ENCODE data around the gene VWC2L.

Gene VWC2L

GRCh38 chr2:214529514-214529913 is 118.7 kb downstream of the VWC2L start:
- no peak overlapping the region for H3K27ac ChIP-seq
- TF ChIP-seq ZFX (IDR thresholded peaks at IDR 0.05; ENCODE audit: borderline replicate concordance) = no peak
- TF ChIP-seq CTCF (IDR thresholded peaks at IDR 0.05) = no peak

GRCh38 chr2:214533541-214533940 is 122.7 kb downstream of the VWC2L start:
- TF ChIP-seq ZFX (IDR thresholded peaks at IDR 0.05; ENCODE audit: borderline replicate concordance) (no peak), CTCF (IDR thresholded peaks at IDR 0.05) (no peak)
- no peak overlapping the region for H3K27ac ChIP-seq

GRCh38 chr2:214536625-214537024 is 125.8 kb downstream of the VWC2L start:
- TF ChIP-seq CTCF (IDR thresholded peaks at IDR 0.05) (no peak), ZFX (IDR thresholded peaks at IDR 0.05; ENCODE audit: borderline replicate concordance) (no peak)
- H3K27ac ChIP-seq = no peak overlapping the region

- TF ChIP-seq CTCF (IDR thresholded peaks at IDR 0.05) (no peak), ZFX (IDR thresholded peaks at IDR 0.05; ENCODE audit: borderline replicate concordance) (no peak)
- no peak overlapping the region for H3K27ac ChIP-seq
Measured at GRCh38 chr2:214537929-214538328, 127.1 kb downstream of the VWC2L start.

GRCh38 chr2:214542295-214542694 is 131.4 kb downstream of the VWC2L start:
- no peak overlapping the region for H3K27ac ChIP-seq
- TF ChIP-seq CTCF (IDR thresholded peaks at IDR 0.05) (no peak), ZFX (IDR thresholded peaks at IDR 0.05; ENCODE audit: borderline replicate concordance) (no peak)

- H3K27ac ChIP-seq = no peak overlapping the region
- TF ChIP-seq ZFX (IDR thresholded peaks at IDR 0.05; ENCODE audit: borderline replicate concordance) (no peak), CTCF (IDR thresholded peaks at IDR 0.05) (no peak)
Measured at GRCh38 chr2:214542866-214543265, 132.0 kb downstream of the VWC2L start.

GRCh38 chr2:214543386-214543955 is 132.6 kb downstream of the VWC2L start:
- TF ChIP-seq CTCF (IDR thresholded peaks at IDR 0.05) = no peak
- no peak for TF ChIP-seq ZFX (IDR thresholded peaks at IDR 0.05; ENCODE audit: borderline replicate concordance)
- no peak overlapping the region for H3K27ac ChIP-seq
